Hepatic stellate cell (primary cell): ENCODE results near the gene BAHD1.

Experiments used
- DNase-seq: peaks from one replicate; pipeline ENCODE4 v3.0.0; 2011; ENCODE audit warnings: low spot score

BAHD1 gene

GRCh38 chr15:40499931-40500330 is 59.2 kb downstream of the BAHD1 start:
- no peak for DNase-seq

- peak; percentile 40 for DNase-seq
These were observed 60.0 kb downstream of the BAHD1 start for GRCh38 chr15:40500568-40501330.

GRCh38 chr15:40501487-40501886 is 60.7 kb downstream of the BAHD1 start:
- no peak for DNase-seq

- peak; percentile 84 for DNase-seq
These were observed 66.3 kb downstream of the BAHD1 start for GRCh38 chr15:40506964-40507571.

- no peak for DNase-seq
These were observed 67.5 kb downstream of the BAHD1 start for GRCh38 chr15:40508216-40508615.

GRCh38 chr15:40510201-40510600 is 69.4 kb downstream of the BAHD1 start:
- no peak for DNase-seq

GRCh38 chr15:40511093-40511471 is 70.3 kb downstream of the BAHD1 start:
- no peak for DNase-seq

GRCh38 chr15:40511472-40512133 is 70.8 kb downstream of the BAHD1 start:
- peak; percentile 69 for DNase-seq

GRCh38 chr15:40512440-40512839 is 71.7 kb downstream of the BAHD1 start:
- no peak for DNase-seq

GRCh38 chr15:40513609-40514008 is 72.9 kb downstream of the BAHD1 start:
- no peak for DNase-seq

- no peak for DNase-seq
These were observed 75.6 kb downstream of the BAHD1 start for GRCh38 chr15:40516322-40516721.
